MV-4-11 (cell line): Measurements from ENCODE around the gene IGFL1.
"Not testable (repeated sequence)": the region's sequence is repeated elsewhere in the genome, so short reads cannot be mapped to it uniquely, and the experiment has no call there.

Experiments
- DNase-seq: peaks from one replicate; lab custom pipeline; 2025; lab: John Stamatoyannopoulos, UW

The IGFL1 gene

GRCh38 chr19:46270521-46271256, 41.1 kb downstream of the IGFL1 start:
- DNase-seq = no peak

- no peak for DNase-seq
These were observed 42.1 kb downstream of the IGFL1 start for GRCh38 chr19:46271481-46272197.

DNA sequence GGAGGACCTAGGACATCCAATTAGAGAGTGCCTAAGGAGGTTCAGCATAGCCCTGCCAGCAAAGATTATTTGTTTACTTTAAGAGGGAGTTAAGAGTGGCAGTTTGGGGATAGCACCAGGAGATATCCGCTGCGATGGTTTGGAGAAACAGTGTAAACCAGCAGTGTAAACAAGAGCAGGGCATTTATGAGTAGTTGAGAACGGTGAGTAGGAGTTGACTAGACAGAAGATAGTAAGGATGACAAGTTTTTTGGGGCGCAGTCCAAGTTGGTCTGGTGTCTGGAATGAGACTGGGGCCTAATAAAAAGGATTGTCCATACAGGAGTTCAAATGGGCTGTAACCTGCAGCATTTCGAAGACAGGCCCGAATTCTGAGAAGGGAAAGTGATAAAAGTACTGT, 44.4 kb downstream of the IGFL1 start:
- DNase-seq = not testable (repeated sequence)

DNA sequence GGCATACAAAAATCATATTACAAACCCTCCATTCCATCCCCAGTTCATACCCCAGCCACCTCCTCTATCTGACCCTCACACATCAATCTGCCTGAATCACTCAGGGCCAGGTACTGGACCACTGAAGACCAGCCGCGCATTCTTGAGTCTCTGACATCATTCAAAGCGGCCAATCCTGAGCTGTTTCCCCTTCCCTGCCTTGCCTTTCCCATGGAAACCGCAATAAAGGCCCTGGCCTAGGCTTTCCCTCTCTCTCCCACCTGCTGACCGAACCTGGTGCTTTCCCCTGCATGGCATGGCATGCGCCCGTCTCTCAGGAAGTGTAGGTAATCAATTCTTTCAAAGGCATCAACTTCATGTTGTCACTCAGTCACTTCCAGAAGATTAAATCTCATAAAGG, 49.6 kb downstream of the IGFL1 start:
- no peak for DNase-seq
